Osteoblast (primary cell): ENCODE data around the gene RIPPLY3. TPM values are rescaled to one million over a fixed set of nuclear protein-coding genes. Genes with fewer than 3 reads are reported as not detected.

Experiments used
- DNase-seq: peaks from one replicate; pipeline ENCODE4 v3.0.0; 2011; ENCODE audit warnings: low spot score, mixed read lengths; ENCODE audit not compliant: insufficient read length; ENCODE audit errors: missing footprints
- H2AFZ ChIP-seq: 2 replicates; pipeline ENCODE4 v1.6.0; 2011; ENCODE audit warnings: mild to moderate bottlenecking, low read length
- H3K27ac ChIP-seq: 2 replicates; pipeline ENCODE4 v1.5.1; 2011; ENCODE audit warnings: mild to moderate bottlenecking, low read depth, low read length, moderate library complexity
- H3K27me3 ChIP-seq: 2 replicates; pipeline ENCODE4 v1.6.0; 2012; ENCODE audit warnings: mild to moderate bottlenecking, control low read depth, inconsistent platforms, low read length, moderate library complexity; ENCODE audit not compliant: insufficient read depth
- H3K36me3 ChIP-seq: 2 replicates; pipeline ENCODE4 v1.5.1; 2011; ENCODE audit warnings: mild to moderate bottlenecking, low read length, control low read depth, moderate library complexity; ENCODE audit not compliant: insufficient read depth
- H3K4me1 ChIP-seq: 2 replicates; pipeline ENCODE4 v1.5.1; 2011; ENCODE audit warnings: mild to moderate bottlenecking, low read length, control low read depth, moderate library complexity; ENCODE audit not compliant: insufficient read depth
- H3K4me2 ChIP-seq: 2 replicates; pipeline ENCODE4 v1.6.0; 2011; ENCODE audit warnings: mild to moderate bottlenecking, low read length; ENCODE audit not compliant: insufficient read depth
- H3K4me3 ChIP-seq: fragments of 200-600 bp; sonication (generic); 3 replicates; pipeline ENCODE4 v1.5.1; 2012; ENCODE audit warnings: mild to moderate bottlenecking, low read length, inconsistent platforms; ENCODE audit not compliant: insufficient read depth
- H3K79me2 ChIP-seq: 2 replicates; pipeline ENCODE4 v1.6.0; 2012; ENCODE audit warnings: mild to moderate bottlenecking, low read length, control low read depth, inconsistent platforms; ENCODE audit not compliant: insufficient read depth
- H3K9me3 ChIP-seq: 2 replicates; pipeline ENCODE4 v1.5.1; 2011; ENCODE audit warnings: low read depth, low read length, control low read depth
- H4K20me1 ChIP-seq: 2 replicates; pipeline ENCODE4 v1.6.0; 2012; ENCODE audit warnings: mild to moderate bottlenecking, low read length, control low read depth; ENCODE audit not compliant: insufficient read depth
- total RNA-seq: library from RNA; depleted of rRNA; stranded (reverse); fragments of >200 nt; gene quantifications from 2 replicates; pipeline ENCODE4 v1.2.3, GENCODE V29; 2012
- TF ChIP-seq, protein P1 (sequence below): IDR thresholded peaks from 2 replicates; pipeline ENCODE4 v1.5.1; 2011; ENCODE audit warnings: mild to moderate bottlenecking, low read depth, low read length, moderate library complexity; ENCODE audit errors: extremely low read depth

Gene RIPPLY3
- total RNA-seq, 1 donor: not detected

- Histone ChIP-seq H3K4me2 (no peak overlapping the region), H3K79me2 (no peaks in the 10 kb centered on the region), H4K20me1 (no peaks in the 10 kb centered on the region), H3K36me3 (no peaks in the 10 kb centered on the region), H2AFZ (no peak overlapping the region), H3K27me3 (no peaks in the 10 kb centered on the region), H3K4me3 (no peak overlapping the region), H3K27ac (no peak overlapping the region), H3K9me3 (no peaks in the 10 kb centered on the region), H3K4me1 (peaks cover 8% of the 10 kb centered on the region)
- TF ChIP-seq, protein P1, sequence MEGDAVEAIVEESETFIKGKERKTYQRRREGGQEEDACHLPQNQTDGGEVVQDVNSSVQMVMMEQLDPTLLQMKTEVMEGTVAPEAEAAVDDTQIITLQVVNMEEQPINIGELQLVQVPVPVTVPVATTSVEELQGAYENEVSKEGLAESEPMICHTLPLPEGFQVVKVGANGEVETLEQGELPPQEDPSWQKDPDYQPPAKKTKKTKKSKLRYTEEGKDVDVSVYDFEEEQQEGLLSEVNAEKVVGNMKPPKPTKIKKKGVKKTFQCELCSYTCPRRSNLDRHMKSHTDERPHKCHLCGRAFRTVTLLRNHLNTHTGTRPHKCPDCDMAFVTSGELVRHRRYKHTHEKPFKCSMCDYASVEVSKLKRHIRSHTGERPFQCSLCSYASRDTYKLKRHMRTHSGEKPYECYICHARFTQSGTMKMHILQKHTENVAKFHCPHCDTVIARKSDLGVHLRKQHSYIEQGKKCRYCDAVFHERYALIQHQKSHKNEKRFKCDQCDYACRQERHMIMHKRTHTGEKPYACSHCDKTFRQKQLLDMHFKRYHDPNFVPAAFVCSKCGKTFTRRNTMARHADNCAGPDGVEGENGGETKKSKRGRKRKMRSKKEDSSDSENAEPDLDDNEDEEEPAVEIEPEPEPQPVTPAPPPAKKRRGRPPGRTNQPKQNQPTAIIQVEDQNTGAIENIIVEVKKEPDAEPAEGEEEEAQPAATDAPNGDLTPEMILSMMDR: no peak
- no peak for DNase-seq
Observed at GRCh38 chr21:36973986-36974850, 32.3 kb upstream of the RIPPLY3 start.

DNA sequence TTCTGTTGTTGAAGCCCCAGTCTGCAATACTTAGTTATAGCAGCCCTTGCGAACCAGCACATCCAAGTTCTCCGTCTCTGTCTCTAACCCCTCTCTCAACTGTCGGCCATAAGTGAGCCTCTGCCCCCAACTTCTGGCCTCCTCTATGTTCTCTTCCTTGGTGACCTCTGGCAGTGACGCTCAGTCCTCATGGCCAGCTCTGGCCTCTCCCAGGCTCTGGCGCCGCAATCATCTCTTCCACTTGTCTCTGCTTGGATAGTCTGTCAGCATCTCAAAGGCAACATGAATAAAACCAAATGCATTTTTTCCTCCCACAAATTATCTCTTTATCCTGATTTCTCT lies 31.7 kb upstream of the RIPPLY3 start:
- H2AFZ ChIP-seq: no peak overlapping the region
- no peaks in the 10 kb centered on the region for H4K20me1 ChIP-seq
- no peak overlapping the region for H3K4me2 ChIP-seq
- no peak for DNase-seq
- TF ChIP-seq, protein P1: no peak
- H3K27me3 ChIP-seq: no peaks in the 10 kb centered on the region
- no peak overlapping the region for H3K27ac ChIP-seq
- H3K79me2 ChIP-seq: no peaks in the 10 kb centered on the region
- no peak overlapping the region for H3K4me3 ChIP-seq
- H3K36me3 ChIP-seq: no peaks in the 10 kb centered on the region
- no peaks in the 10 kb centered on the region for H3K9me3 ChIP-seq
- H3K4me1 ChIP-seq: peaks cover 8% of the 10 kb centered on the region

GRCh38 chr21:36976228-36976861 lies 30.2 kb upstream of the RIPPLY3 start:
- no peaks in the 10 kb centered on the region for H4K20me1 ChIP-seq
- no peaks in the 10 kb centered on the region for H3K79me2 ChIP-seq
- no peaks in the 10 kb centered on the region for H3K36me3 ChIP-seq
- no peaks in the 10 kb centered on the region for H3K9me3 ChIP-seq
- no peak overlapping the region for H3K4me3 ChIP-seq
- no peak for DNase-seq
- no peak overlapping the region for H3K27ac ChIP-seq
- TF ChIP-seq, protein P1: no peak
- no peak overlapping the region for H3K4me2 ChIP-seq
- peaks cover 19% of the 10 kb centered on the region for H3K4me1 ChIP-seq
- no peaks in the 10 kb centered on the region for H3K27me3 ChIP-seq
- H2AFZ ChIP-seq: no peak overlapping the region
